CD8-positive, alpha-beta memory T cell (primary cell): ENCODE data around the gene RYK. TPM values are rescaled to one million over a fixed set of nuclear protein-coding genes. Genes with fewer than 3 reads are reported as not detected.

Experiments used
- CTCF ChIA-PET: fragments of 350-600 bp; sonication (Branson Sonifier 250); formaldehyde crosslinking; loops from one replicate; lab custom pipeline; 2021; ENCODE audit warnings: antibody characterized with exemption; lab: Charles Lee
- POLR2A ChIA-PET: fragments of 350-600 bp; sonication (Branson Sonifier 250); formaldehyde crosslinking; loops from one replicate; lab custom pipeline; 2021; ENCODE audit warnings: antibody characterized with exemption; lab: Charles Lee
- DNase-seq, 5 donors: peaks; one replicate each; pipeline versions ENCODE4 v3.0.0 to v3.0.0-alpha.2; 2020 to 2022; ENCODE audit warnings: mixed read lengths in 1 of 5
- H3K27ac ChIP-seq: one replicate; pipeline ENCODE4 v1.7.0; 2013; ENCODE audit warnings: low read depth, mild to moderate bottlenecking, low read length, moderate library complexity
- H3K27me3 ChIP-seq: 2 replicates; pipeline ENCODE4 v1.7.0; 2013; ENCODE audit warnings: low read length, mild to moderate bottlenecking; ENCODE audit not compliant: insufficient read depth, poor library complexity, severe bottlenecking
- H3K36me3 ChIP-seq: 2 replicates; pipeline ENCODE4 v1.7.0; 2013; ENCODE audit warnings: mild to moderate bottlenecking, low read length, moderate library complexity; ENCODE audit not compliant: insufficient read depth
- H3K4me1 ChIP-seq: 2 replicates; pipeline ENCODE4 v1.7.0; 2013; ENCODE audit warnings: mild to moderate bottlenecking, low read length, moderate library complexity; ENCODE audit not compliant: insufficient read depth
- H3K4me3 ChIP-seq: 2 replicates; pipeline ENCODE4 v1.7.0; 2013; ENCODE audit warnings: mild to moderate bottlenecking, low read length
- H3K9me3 ChIP-seq: 2 replicates; pipeline ENCODE4 v1.7.0; 2013; ENCODE audit warnings: mild to moderate bottlenecking, low read length
- H3K27ac Mint-ChIP-seq, 8 donors: one replicate each; pipeline ENCODE4 v1.8.0; 2020 to 2021; ENCODE audit warnings: mixed read lengths in 8 of 8, mild to moderate bottlenecking in 6 of 8, inconsistent platforms in 3 of 8, moderate library complexity in 3 of 8
- H3K27me3 Mint-ChIP-seq, 2 donors: one replicate each; pipeline ENCODE4 v1.8.0; 2020 to 2021; ENCODE audit warnings: mixed read lengths in 2 of 2, mild to moderate bottlenecking in 1 of 2, moderate library complexity in 1 of 2
- H3K36me3 Mint-ChIP-seq, 3 donors: one replicate each; pipeline ENCODE4 v1.8.0; 2020 to 2021; ENCODE audit warnings: mixed read lengths in 3 of 3, inconsistent platforms in 1 of 3, mild to moderate bottlenecking in 1 of 3
- H3K4me1 Mint-ChIP-seq, 3 donors: one replicate each; pipeline ENCODE4 v1.8.0; 2020 to 2021; ENCODE audit warnings: mixed read lengths in 3 of 3, inconsistent platforms in 1 of 3, mild to moderate bottlenecking in 1 of 3
- H3K4me3 Mint-ChIP-seq, 7 donors: one replicate each; pipeline ENCODE4 v1.8.0; 2020 to 2021; ENCODE audit warnings: mixed read lengths in 7 of 7, mild to moderate bottlenecking in 6 of 7, moderate library complexity in 4 of 7, inconsistent platforms in 2 of 7
- H3K9me3 Mint-ChIP-seq, 5 donors: one replicate each; pipeline ENCODE4 v1.8.0; 2020 to 2022; ENCODE audit warnings: mixed read lengths in 5 of 5, mild to moderate bottlenecking in 3 of 5, moderate library complexity in 2 of 5, inconsistent platforms in 1 of 5
- polyA plus RNA-seq: library from polyadenylated mRNA; unstranded; fragments of 300-500 nt; fragmentation: Illumina TruSeq; gene quantifications from one replicate; pipeline ENCODE4 v1.2.3, GENCODE V29; 2021
- total RNA-seq, 2 experiments: library from RNA; stranded (reverse); gene quantifications; one replicate each; pipeline ENCODE4 v1.2.3, GENCODE V29; 2021

Gene RYK
- total and polyA plus RNA-seq, 3 experiments from 2014 or later = 13.3 to 26.1 (median 23.0) TPM

DNA sequence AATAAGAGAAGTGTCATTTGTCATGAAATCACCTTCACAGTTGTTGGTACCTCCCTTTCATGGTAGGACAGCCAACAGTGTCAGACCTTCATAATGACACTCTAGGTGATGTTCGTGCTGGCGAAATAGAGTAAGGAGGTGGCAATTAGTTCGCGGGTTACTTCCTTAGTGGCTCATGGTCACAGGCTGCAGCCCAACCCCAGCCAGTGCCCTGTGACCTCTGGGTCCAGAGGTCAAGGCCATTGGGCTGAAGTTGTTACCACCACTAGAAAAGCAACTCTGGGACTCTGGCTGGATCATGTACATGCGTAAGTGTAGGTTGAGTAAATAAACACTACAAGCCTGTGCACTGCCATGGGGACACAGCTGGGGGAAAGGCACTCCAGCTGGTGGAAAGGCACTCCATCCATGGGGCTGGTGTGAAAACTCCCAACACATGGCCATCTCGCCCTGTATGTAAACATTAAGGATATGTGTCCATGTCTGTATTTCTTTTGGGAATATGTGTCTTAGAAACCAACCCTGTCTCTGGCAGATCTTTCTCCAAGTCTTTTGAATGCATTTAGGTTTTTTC lies 106.7 kb downstream of the RYK start:
- Mint-ChIP-seq H3K27me3 (no peaks in the 10 kb centered on the region), H3K27ac (no peak overlapping the region), H3K36me3 (peaks cover 5 to 23% (median 11%) of the 10 kb centered on the region in 3 donors), H3K4me1 (peaks cover 0 to 9% (median 6%) of the 10 kb centered on the region in 3 donors), H3K4me3 (no peak overlapping the region), H3K9me3 (peaks cover 0 to 12% (median 5%) of the 10 kb centered on the region in 5 donors)
- no peak overlapping the region for H3K4me3 ChIP-seq
- H3K4me1 ChIP-seq = no peaks in the 10 kb centered on the region
- H3K36me3 ChIP-seq = no peaks in the 10 kb centered on the region
- ChIA-PET CTCF (no interaction called here), POLR2A (no interaction called here)
- no peaks in the 10 kb centered on the region for H3K9me3 ChIP-seq
- DNase-seq = no peak
- H3K27ac ChIP-seq = no peak overlapping the region
- H3K27me3 ChIP-seq = no peaks in the 10 kb centered on the region

DNA sequence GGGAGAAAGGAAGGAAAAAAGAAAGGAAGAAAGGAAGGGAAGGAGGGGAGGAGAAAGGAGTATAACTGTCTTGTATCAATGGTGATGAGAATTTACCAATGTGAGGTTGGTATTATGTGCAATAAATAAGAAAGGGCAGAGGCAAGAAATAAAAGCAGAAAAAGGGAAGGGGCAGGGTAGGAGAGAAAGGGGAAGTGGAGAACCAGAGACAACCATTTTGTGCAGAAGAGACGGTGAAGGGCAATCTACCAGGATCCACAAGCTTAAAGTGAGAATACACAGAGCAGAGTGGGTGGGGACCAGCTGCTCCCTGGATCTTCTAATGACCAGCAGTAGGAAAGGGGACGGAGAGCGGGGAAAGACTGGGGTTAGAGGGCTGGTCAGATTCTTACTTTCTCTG lies 114.1 kb downstream of the RYK start:
- peaks cover 3 to 26% (median 6%) of the 10 kb centered on the region in 3 donors for H3K36me3 Mint-ChIP-seq
- H3K27me3 Mint-ChIP-seq = peaks cover 0 to 1% of the 10 kb centered on the region in 2 donors
- Histone ChIP-seq H3K4me1 (no peaks in the 10 kb centered on the region), H3K27ac (no peak overlapping the region), H3K9me3 (no peaks in the 10 kb centered on the region), H3K36me3 (no peaks in the 10 kb centered on the region), H3K4me3 (no peak overlapping the region), H3K27me3 (no peaks in the 10 kb centered on the region)
- H3K4me1 Mint-ChIP-seq = no peaks in the 10 kb centered on the region
- H3K4me3 Mint-ChIP-seq = no peak overlapping the region
- ChIA-PET POLR2A (no interaction called here), CTCF (no interaction called here)
- DNase-seq = no peak
- peaks cover 0 to 10% (median 8%) of the 10 kb centered on the region in 5 donors for H3K9me3 Mint-ChIP-seq
- no peak overlapping the region for H3K27ac Mint-ChIP-seq

DNA sequence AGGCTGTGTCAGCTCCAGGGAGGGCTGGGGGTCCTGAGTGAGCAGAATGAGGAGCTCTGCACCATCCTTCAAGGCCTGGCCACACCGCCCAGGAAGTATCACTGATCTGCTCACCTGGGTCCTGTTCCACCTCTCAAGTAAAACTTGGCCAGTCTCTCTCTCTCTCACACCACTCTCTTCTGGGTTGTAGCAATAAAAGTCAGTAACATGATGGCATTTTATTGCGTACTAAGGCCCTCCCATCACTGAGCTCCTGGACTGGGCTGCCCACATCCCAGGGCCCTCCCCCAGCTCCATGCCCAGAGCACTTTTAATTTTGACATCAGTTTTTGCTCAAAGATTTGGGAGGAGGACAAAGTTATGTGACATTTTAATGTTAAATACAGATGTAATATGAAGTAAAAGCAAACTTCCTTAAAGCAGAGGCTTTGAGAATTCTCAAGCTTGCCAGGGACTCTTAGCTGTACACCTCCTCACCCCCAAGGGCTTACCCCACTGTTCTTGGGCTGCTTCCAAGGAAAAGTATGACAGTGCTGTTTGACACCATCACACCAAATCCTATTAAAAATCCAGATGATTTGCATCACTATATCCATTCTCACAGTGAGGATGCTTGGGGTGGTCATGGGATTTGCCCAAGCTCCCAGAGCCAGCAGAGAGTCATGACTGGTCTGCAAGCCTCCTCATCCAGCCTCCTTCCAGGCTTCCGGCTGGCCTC lies 115.8 kb downstream of the RYK start:
- Histone ChIP-seq H3K4me3 (no peak overlapping the region), H3K9me3 (no peaks in the 10 kb centered on the region), H3K27me3 (no peaks in the 10 kb centered on the region), H3K4me1 (no peaks in the 10 kb centered on the region), H3K36me3 (no peaks in the 10 kb centered on the region), H3K27ac (no peak overlapping the region)
- no peak overlapping the region for H3K27ac Mint-ChIP-seq
- H3K4me1 Mint-ChIP-seq = no peaks in the 10 kb centered on the region
- POLR2A ChIA-PET = no interaction called here
- no peak for DNase-seq
- no peak overlapping the region for H3K4me3 Mint-ChIP-seq
- peaks cover 2 to 25% (median 2%) of the 10 kb centered on the region in 3 donors for H3K36me3 Mint-ChIP-seq
- CTCF ChIA-PET = no interaction called here
- H3K27me3 Mint-ChIP-seq = peaks cover 0 to 1% of the 10 kb centered on the region in 2 donors
- H3K9me3 Mint-ChIP-seq = peaks cover 9 to 13% (median 11%) of the 10 kb centered on the region in 5 donors

DNA sequence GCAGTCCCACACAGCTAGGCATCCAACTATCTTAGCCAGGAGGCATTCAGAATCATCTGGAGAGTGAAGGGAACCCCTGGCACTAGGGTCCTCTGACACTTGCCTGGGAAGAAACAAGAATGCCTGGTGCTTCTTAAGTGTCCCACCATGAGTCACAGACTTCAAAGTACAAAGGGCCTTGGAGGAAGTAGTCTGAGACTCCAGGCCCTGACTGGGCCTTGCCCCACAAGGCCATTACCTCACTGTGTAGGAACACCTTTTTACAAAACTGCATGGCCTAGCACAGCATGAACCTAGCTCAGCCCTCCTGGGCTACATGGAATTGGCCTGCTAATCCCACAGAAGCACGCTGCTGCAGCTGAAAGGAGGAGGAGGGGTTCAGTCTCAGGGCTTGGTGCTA lies 116.4 kb downstream of the RYK start:
- H3K27me3 Mint-ChIP-seq = peaks cover 0 to 1% of the 10 kb centered on the region in 2 donors
- H3K4me1 Mint-ChIP-seq = no peaks in the 10 kb centered on the region
- ChIA-PET POLR2A (no interaction called here), CTCF (no interaction called here)
- DNase-seq = no peak
- Histone ChIP-seq H3K27me3 (no peaks in the 10 kb centered on the region), H3K36me3 (no peaks in the 10 kb centered on the region), H3K9me3 (no peaks in the 10 kb centered on the region), H3K4me1 (no peaks in the 10 kb centered on the region), H3K4me3 (no peak overlapping the region), H3K27ac (no peak overlapping the region)
- H3K36me3 Mint-ChIP-seq = peaks cover 2 to 31% (median 4%) of the 10 kb centered on the region in 3 donors
- no peak overlapping the region for H3K4me3 Mint-ChIP-seq
- H3K9me3 Mint-ChIP-seq = peaks cover 9 to 13% (median 11%) of the 10 kb centered on the region in 5 donors
- H3K27ac Mint-ChIP-seq = no peak overlapping the region

DNA sequence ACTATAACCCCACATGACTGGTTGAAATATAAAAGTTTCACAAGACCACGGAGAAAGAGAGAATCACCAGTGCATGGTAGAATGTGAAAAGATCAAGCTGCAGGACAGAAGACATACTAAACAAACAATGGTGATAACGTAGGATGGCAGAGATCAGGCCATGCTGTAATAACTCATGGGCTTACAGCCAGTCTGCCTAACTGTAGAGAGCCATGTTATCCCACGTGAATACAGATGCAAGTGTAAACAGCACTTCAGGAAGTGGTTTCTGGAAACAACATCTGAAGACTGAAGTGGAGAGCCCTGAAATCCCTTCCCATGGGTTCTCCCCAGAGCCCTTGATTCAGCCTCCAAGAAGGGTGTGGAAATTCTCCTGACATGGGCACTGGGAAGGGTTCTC lies 117.7 kb downstream of the RYK start:
- CTCF ChIA-PET = no interaction called here
- Mint-ChIP-seq H3K4me3 (no peak overlapping the region), H3K36me3 (peaks cover 4 to 28% (median 7%) of the 10 kb centered on the region in 3 donors), H3K27ac (no peak overlapping the region), H3K9me3 (peaks cover 9 to 12% (median 11%) of the 10 kb centered on the region in 5 donors), H3K27me3 (peaks cover 0 to 1% of the 10 kb centered on the region in 2 donors), H3K4me1 (no peaks in the 10 kb centered on the region)
- Histone ChIP-seq H3K27me3 (no peaks in the 10 kb centered on the region), H3K9me3 (no peaks in the 10 kb centered on the region), H3K27ac (no peak overlapping the region), H3K36me3 (no peaks in the 10 kb centered on the region), H3K4me3 (no peak overlapping the region), H3K4me1 (no peaks in the 10 kb centered on the region)
- no peak for DNase-seq
- POLR2A ChIA-PET = no interaction called here

DNA sequence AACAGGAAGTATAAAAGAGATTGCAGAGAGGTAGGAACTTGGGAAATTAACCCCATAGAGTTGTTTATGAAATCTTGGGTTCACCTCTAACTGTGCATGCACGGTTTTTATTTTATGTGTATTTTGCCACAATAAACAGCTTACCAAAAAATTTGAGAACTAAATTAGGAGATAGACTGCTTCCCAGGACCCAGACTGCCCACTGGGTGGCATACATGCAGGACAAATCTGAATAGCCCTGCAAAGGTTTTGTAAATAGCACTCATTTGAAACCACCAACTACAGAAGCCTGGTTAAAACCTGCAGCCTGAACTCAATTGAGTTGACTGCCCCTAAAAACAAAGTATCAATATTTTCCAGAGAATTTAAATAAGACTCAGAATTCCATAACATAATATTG lies 124.5 kb downstream of the RYK start:
- POLR2A ChIA-PET = no interaction called here
- peaks cover 23 to 31% (median 25%) of the 10 kb centered on the region in 5 donors for H3K9me3 Mint-ChIP-seq
- Histone ChIP-seq H3K9me3 (no peaks in the 10 kb centered on the region), H3K36me3 (no peaks in the 10 kb centered on the region), H3K27me3 (no peaks in the 10 kb centered on the region), H3K4me1 (no peaks in the 10 kb centered on the region), H3K27ac (no peak overlapping the region), H3K4me3 (no peak overlapping the region)
- CTCF ChIA-PET = no interaction called here
- peaks cover 6 to 39% (median 8%) of the 10 kb centered on the region in 3 donors for H3K36me3 Mint-ChIP-seq
- no peaks in the 10 kb centered on the region for H3K4me1 Mint-ChIP-seq
- DNase-seq = no peak
- no peak overlapping the region for H3K27ac Mint-ChIP-seq
- peaks cover 6 to 7% of the 10 kb centered on the region in 2 donors for H3K27me3 Mint-ChIP-seq
- H3K4me3 Mint-ChIP-seq = no peak overlapping the region

DNA sequence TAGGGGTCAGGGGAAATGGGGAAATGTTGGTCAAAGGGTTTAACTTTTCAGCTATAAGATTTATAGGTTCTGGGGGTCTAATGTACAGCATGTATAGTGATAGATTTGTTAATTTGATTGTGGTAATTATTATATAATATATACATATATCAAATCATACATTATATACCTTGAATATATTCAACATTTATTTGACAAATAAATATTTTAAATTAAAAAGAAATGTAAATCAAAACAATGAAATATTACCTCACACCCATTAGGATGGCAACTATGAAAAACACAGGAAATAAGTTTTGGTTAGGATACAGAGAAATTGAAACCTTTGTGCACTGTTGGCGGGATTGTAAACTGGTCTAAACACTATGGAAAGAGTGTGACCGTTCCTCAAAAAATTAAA lies 135.9 kb downstream of the RYK start:
- CTCF ChIA-PET = no interaction called here

DNA sequence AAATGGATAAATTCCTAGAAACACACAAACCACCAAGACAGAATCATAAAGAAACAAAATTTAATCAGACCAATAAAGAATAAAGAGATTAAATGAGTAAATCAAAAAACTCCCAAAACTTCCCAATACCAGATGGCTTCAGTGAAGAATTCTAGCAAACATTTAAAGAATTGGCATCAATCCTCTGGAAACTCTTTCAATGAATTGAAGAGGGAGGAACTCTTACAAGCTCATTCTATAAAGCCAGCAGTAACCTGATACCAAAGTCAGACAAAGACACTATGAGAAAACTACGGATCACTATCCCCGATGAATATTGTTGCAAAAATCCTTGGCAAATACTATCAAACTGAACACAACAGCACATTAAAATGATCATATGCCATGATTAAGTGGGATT lies 139.0 kb downstream of the RYK start:
- Histone ChIP-seq H3K4me3 (no peak overlapping the region), H3K9me3 (no peaks in the 10 kb centered on the region), H3K36me3 (no peaks in the 10 kb centered on the region), H3K27me3 (no peaks in the 10 kb centered on the region), H3K4me1 (no peaks in the 10 kb centered on the region), H3K27ac (no peak overlapping the region)
- H3K9me3 Mint-ChIP-seq = peaks cover 8 to 30% (median 16%) of the 10 kb centered on the region in 5 donors
- peaks cover 2 to 16% of the 10 kb centered on the region in 2 donors for H3K27me3 Mint-ChIP-seq
- H3K36me3 Mint-ChIP-seq = peaks cover 0 to 21% (median 2%) of the 10 kb centered on the region in 3 donors
- H3K4me3 Mint-ChIP-seq = no peak overlapping the region
- H3K4me1 Mint-ChIP-seq = no peaks in the 10 kb centered on the region
- ChIA-PET POLR2A (no interaction called here), CTCF (no interaction called here)
- no peak for DNase-seq
- H3K27ac Mint-ChIP-seq = no peak overlapping the region

More for the DNA sequence above, 135.9 kb downstream of the RYK start:
- Mint-ChIP-seq H3K9me3 (peaks cover 25 to 40% (median 34%) of the 10 kb centered on the region in 5 donors), H3K4me3 (no peak overlapping the region), H3K36me3 (peaks cover 0 to 11% (median 2%) of the 10 kb centered on the region in 3 donors), H3K27ac (no peak overlapping the region), H3K4me1 (no peaks in the 10 kb centered on the region), H3K27me3 (peaks cover 2 to 4% of the 10 kb centered on the region in 2 donors)
- H3K27ac ChIP-seq = no peak overlapping the region
- no peak overlapping the region for H3K4me3 ChIP-seq
- no peaks in the 10 kb centered on the region for H3K36me3 ChIP-seq
- no peaks in the 10 kb centered on the region for H3K4me1 ChIP-seq
- H3K9me3 ChIP-seq = peaks cover 5% of the 10 kb centered on the region
- POLR2A ChIA-PET = no interaction called here
- no peaks in the 10 kb centered on the region for H3K27me3 ChIP-seq
- no peak for DNase-seq
